ENCODE data around the gene ARHGAP40. TPM values are rescaled to one million over a fixed set of nuclear protein-coding genes. Genes with fewer than 3 reads are reported as not detected.

ARHGAP40 gene
- total RNA-seq, 1 donor from 2014 or later: not detected

DNA sequence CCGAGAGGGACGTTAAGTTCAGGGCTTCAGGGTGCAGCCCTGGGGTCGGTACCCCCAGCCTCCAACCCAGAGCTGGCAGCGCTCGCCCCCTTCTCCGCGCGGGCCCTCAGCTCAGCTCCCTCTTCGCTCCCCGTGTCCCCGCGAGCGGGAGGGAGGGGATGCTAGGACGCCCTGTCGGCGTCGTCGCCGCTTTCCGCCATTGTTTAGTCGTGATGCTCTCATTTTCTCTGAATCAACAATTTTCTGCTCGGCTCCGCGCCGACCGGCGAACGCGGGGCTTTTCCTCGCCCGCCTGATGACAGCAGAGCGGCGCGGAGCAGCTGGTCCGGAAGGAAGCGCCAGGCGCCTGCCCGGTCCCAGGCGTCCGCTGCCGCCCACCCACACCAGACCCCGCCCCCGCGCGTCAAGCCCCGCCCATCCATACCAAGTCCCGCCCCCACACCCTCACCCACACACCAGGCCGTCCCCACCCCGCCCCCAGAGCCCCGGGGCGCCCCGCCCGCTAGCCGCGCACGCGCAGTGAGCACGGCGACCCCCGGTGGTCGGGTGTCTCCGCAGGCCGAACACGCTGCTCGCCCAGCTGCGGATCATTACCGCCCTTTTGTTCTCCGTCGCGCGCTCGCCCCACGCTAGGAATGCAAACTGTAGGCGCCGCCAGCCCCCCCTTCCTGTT lies 72.6 kb downstream of the ARHGAP40 start:
- H3K4me1 Mint-ChIP-seq: peaks cover 5% of the 10 kb centered on the region
- H3K36me3 Mint-ChIP-seq (ENCODE audit: low read depth): no peaks in the 10 kb centered on the region
- no peaks in the 10 kb centered on the region for H3K9me3 Mint-ChIP-seq
- DNase-seq: peak; percentile 84
- peak overlapping the region; percentile 56 for H3K27ac Mint-ChIP-seq
- intact Hi-C loops (cut with micrococcal nuclease): loop anchor here (2.0 kb wide), 1 partner anchor 49 kb away; no protein-coding TSS in a partner anchor
- peaks cover 41% of the 10 kb centered on the region for H3K27me3 Mint-ChIP-seq
- H3K4me3 Mint-ChIP-seq: peak overlapping the region; percentile 87

DNA sequence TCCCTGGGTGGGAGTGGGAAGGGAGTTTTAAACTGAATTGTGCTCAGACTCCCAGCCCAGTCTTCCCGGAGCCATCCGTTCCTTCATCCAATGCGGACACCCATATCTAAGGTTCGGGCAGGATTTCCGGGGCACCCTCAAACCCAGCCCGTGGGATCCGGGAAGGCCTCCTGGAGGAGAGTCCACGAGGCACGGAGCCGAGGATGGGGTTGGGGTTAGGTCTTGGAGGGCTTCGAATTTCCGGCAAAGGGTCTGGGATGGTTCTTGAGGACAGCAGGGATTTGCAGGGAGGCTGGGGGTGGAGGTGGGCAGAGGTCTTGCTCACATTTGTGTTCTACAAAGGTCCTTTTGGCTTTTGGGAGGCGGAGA lies 73.1 kb downstream of the ARHGAP40 start:
- intact Hi-C loops (cut with micrococcal nuclease): loop anchor here (2.0 kb wide), 1 partner anchor 48 kb away; no protein-coding TSS in a partner anchor
- no peak for DNase-seq
- H3K27me3 Mint-ChIP-seq: peaks cover 38% of the 10 kb centered on the region
- H3K4me3 Mint-ChIP-seq: peak overlapping the region; percentile 77
- H3K9me3 Mint-ChIP-seq: no peaks in the 10 kb centered on the region
- no peaks in the 10 kb centered on the region for H3K36me3 Mint-ChIP-seq (ENCODE audit: low read depth)
- H3K4me1 Mint-ChIP-seq: peaks cover 5% of the 10 kb centered on the region
- no peak overlapping the region for H3K27ac Mint-ChIP-seq

DNA sequence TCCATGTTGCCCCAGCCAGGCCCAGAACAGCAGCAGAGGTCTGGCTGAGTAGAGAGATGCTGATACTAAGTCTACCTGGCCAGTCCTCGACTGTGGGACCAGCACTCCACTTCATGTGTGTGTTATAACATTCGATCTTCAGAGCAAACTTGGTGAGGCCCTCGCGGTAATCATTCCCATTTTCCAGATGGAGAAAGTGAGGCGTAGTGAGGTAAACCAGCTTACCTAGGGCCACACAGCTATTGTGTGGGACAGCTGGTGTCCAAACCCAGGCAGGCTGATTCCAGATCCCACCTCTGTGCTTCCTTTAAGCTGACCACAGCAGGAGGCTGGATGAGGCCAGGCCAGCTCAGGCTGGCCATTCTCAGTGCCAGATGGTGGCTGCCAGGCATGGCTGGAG lies 75.0 kb downstream of the ARHGAP40 start:
- H3K27ac Mint-ChIP-seq: no peak overlapping the region
- peaks cover 28% of the 10 kb centered on the region for H3K27me3 Mint-ChIP-seq
- intact Hi-C loops (cut with micrococcal nuclease): no loop called here
- peaks cover 5% of the 10 kb centered on the region for H3K4me1 Mint-ChIP-seq
- H3K4me3 Mint-ChIP-seq: no peak overlapping the region
- H3K36me3 Mint-ChIP-seq (ENCODE audit: low read depth): no peaks in the 10 kb centered on the region
- H3K9me3 Mint-ChIP-seq: no peaks in the 10 kb centered on the region
- DNase-seq: no peak

DNA sequence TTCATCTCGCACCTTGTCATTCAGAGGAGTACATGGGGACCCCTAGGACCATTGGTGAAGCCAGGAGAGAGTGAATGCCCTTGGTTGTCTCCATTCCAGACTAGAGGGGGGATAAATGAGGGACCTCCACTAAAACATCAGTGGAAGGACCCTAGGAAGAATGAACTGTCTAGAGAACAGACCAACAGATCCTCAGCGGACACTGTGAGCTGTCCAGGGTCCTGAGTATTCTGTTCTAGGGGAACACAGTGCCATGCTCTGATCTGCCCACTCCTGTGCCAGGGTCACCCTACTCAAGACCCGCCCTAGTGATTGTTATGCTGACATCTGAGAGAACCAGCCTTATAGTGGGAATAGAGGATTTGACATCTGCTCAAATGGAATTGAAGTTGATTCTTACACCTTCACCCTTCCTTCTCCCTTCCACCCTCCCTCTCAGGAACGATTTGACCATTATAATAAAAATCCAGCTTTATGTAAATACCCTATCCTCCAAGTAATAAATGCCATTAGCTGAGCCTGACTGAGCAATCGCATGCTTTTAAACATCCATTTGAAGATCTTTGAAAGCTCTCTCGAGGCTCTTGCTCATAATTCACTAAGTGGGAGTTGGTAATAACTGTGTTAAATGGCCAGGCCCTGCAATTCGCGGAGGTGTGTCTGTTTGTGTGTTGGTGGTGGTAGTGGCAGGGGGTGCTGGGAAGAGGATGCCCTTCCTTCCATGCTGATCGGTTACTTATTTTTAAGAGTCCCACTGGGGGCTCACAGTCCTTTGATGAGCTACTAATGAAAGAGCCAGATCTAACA lies 79.1 kb downstream of the ARHGAP40 start:
- Mint-ChIP-seq H3K9me3 (peaks cover 2% of the 10 kb centered on the region), H3K4me3 (no peak overlapping the region), H3K27ac (no peak overlapping the region), H3K36me3 (ENCODE audit: low read depth) (no peaks in the 10 kb centered on the region), H3K27me3 (peaks cover 15% of the 10 kb centered on the region), H3K4me1 (no peaks in the 10 kb centered on the region)
- intact Hi-C loops (cut with micrococcal nuclease): no loop called here
- peak; percentile 81 for DNase-seq

DNA sequence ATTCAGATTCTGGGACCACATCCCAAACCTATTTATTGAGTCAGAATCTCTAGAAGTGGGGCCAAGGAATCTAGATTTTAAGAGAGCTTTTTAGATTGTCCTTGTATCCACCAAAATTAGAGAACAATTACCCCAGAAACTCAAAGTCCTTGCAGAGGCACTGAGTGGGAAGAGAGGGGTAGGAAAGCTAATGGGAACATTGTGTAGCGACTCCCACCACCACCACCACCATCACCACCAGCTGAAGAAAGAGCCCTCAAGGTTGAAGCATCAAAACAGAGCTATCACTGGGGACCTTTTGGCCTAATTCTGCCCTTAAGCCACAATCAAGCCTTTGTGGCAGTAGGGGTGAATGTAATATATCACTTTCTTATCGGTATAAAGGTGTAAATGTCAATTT lies 83.7 kb downstream of the ARHGAP40 start:
- DNase-seq: no peak
- H3K36me3 Mint-ChIP-seq (ENCODE audit: low read depth): no peaks in the 10 kb centered on the region
- H3K27me3 Mint-ChIP-seq: peaks cover 23% of the 10 kb centered on the region
- no peak overlapping the region for H3K4me3 Mint-ChIP-seq
- no peaks in the 10 kb centered on the region for H3K4me1 Mint-ChIP-seq
- H3K9me3 Mint-ChIP-seq: peaks cover 7% of the 10 kb centered on the region
- no peak overlapping the region for H3K27ac Mint-ChIP-seq
- intact Hi-C loops (cut with micrococcal nuclease): no loop called here

DNA sequence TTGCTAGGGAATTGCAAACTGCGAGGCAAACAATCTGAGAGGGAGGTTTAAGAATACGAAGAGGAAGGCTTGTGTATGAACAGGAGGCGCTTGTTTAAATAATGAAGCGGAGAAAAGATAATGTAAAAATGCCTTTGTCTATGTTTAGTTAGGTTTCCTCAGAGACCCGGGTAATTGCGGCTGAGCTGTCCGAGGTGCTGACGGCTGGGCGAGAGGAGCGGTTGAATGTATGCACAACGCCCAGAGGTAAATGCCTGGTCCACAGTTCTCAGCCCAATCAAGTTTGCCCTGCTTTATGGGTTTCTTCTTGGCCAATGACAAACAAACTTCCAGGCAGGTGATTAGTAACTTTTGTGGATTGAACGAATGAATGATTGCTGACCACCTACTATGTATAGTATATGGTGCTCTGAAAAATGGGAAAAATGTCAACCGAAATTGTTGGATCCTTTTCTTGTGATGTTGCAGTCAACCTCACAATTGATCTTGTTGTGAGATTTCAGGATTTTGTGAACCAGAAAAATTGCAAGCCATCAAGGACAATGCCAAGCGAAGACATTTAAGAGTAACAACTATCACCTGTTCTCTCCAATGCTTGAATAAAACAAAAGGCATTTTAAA lies 84.4 kb downstream of the ARHGAP40 start:
- peaks cover 23% of the 10 kb centered on the region for H3K27me3 Mint-ChIP-seq
- H3K36me3 Mint-ChIP-seq (ENCODE audit: low read depth): no peaks in the 10 kb centered on the region
- peak; percentile 87 for DNase-seq
- intact Hi-C loops (cut with micrococcal nuclease): no loop called here
- H3K9me3 Mint-ChIP-seq: peaks cover 7% of the 10 kb centered on the region
- no peak overlapping the region for H3K4me3 Mint-ChIP-seq
- H3K27ac Mint-ChIP-seq: no peak overlapping the region
- no peaks in the 10 kb centered on the region for H3K4me1 Mint-ChIP-seq

DNA sequence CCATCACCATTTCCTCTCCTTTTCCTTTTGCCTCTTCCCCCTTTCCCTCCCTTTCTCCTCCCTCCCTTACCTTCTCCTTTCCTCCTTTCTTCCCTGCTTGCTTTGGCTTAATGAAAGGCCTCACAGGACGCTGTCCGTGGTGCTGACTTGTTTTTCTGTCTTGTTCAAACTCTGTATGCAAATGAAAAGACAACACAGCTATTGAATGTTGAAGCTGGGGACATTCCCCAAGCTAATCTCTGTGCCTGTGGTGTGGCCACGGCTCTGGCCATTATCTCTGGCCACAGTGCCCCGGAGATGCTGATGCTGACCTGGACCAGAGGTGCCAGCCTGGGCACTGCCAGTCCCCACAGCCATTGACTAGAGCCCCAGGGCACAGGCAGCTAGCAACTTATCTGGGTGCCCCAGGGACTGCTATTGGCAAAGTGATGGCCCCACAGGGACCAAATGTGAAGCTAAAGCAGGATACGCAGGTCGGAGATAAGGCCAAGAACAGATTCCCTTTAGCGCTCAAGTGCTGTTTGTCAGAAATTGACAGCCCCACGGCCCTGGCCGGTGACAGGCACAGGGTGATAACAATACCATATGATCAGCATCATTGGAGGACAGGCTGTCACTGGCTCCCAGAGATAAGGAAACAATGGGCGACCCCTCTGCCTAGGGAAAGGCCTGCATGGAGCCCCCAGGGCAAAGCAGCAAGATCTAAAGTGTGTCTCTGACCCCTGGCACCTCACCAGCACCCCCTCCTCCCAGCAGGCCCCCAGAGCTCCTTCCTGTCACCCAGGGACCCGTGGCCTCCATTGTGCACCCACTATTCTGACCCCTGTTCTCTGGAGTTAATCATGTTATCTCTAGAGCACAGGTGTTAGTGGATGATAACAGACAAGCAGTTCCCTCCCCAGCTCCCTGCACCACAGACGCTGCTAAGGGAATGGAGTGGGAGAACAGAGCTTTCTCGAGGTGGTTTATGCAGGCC lies 91.1 kb downstream of the ARHGAP40 start:
- H3K9me3 Mint-ChIP-seq: peaks cover 5% of the 10 kb centered on the region
- H3K4me3 Mint-ChIP-seq: no peak overlapping the region
- DNase-seq: peak; percentile 88
- H3K27ac Mint-ChIP-seq: no peak overlapping the region
- H3K4me1 Mint-ChIP-seq: no peaks in the 10 kb centered on the region
- H3K36me3 Mint-ChIP-seq (ENCODE audit: low read depth): no peaks in the 10 kb centered on the region
- intact Hi-C loops (cut with micrococcal nuclease): no loop called here
- H3K27me3 Mint-ChIP-seq: peaks cover 4% of the 10 kb centered on the region

DNA sequence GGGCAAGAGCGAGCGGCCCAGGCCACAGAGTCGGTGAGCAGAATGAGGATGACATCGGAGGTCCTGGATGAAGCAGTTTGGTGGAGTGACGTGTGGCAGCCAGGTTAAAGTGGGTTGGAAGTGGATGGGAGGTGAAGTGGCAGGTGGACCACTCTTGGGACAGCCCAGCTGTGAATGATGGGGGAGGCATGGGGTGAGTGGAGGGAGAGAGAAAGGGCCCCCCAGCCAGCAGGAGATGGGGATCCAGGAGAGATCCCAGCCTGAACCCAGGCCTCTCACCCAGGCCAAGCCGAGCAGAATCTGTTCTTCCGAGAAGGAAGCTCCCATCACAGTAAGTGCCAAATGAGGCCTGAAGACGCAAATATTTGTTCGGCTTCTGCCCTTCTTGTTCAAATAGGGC lies 95.7 kb downstream of the ARHGAP40 start:
- H3K4me3 Mint-ChIP-seq: no peak overlapping the region
- no peak for DNase-seq
- intact Hi-C loops (cut with micrococcal nuclease): no loop called here
- H3K9me3 Mint-ChIP-seq: peaks cover 3% of the 10 kb centered on the region
- H3K36me3 Mint-ChIP-seq (ENCODE audit: low read depth): no peaks in the 10 kb centered on the region
- H3K27me3 Mint-ChIP-seq: no peaks in the 10 kb centered on the region
- H3K4me1 Mint-ChIP-seq: no peaks in the 10 kb centered on the region
- no peak overlapping the region for H3K27ac Mint-ChIP-seq

DNA sequence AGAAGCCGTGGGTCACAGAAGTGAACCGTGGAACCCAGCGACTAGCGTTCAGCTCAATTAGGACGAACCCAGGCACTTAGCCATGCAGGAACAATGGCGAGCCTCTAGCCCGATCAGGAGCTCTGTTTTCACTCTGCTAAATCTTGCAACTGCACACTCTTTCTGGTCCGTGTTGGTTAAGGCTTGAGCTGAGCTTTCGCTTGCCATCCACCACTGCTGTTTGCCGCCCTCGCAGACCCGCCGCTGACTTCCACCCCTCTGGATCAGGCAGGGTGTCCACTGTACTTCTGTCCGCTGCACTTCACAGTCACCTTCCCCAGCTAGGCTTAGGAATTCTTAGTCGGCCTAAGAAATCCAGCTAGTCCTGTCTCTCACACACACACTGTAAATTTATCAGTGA lies 96.9 kb downstream of the ARHGAP40 start:
- Mint-ChIP-seq H3K27me3 (peaks cover 2% of the 10 kb centered on the region), H3K4me1 (no peaks in the 10 kb centered on the region), H3K9me3 (no peaks in the 10 kb centered on the region), H3K36me3 (ENCODE audit: low read depth) (no peaks in the 10 kb centered on the region), H3K27ac (no peak overlapping the region), H3K4me3 (no peak overlapping the region)
- intact Hi-C loops (cut with micrococcal nuclease): no loop called here
- no peak for DNase-seq

DNA sequence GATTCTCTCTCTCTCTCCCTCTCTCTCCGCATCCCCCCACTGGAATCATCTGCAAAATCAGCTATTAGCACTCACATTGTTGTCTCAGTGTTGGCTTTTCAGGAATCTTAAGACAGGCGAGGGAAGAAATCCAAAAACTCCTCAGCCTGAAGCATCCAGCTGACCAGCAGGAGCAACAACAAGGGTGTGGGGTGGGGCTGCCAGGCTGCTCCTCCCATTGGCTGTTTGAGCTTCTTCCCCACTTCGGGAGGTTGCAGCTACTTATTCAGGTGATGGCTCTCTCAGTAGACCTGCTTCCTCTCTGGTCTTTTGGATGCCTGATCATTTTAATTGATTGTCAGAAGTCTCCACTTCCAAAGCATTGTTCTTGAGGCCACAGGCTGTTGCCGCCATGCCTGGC lies 98.5 kb downstream of the ARHGAP40 start:
- no peak for DNase-seq
- Mint-ChIP-seq H3K27ac (no peak overlapping the region), H3K9me3 (no peaks in the 10 kb centered on the region), H3K4me3 (no peak overlapping the region), H3K36me3 (ENCODE audit: low read depth) (no peaks in the 10 kb centered on the region), H3K4me1 (no peaks in the 10 kb centered on the region), H3K27me3 (peaks cover 2% of the 10 kb centered on the region)
- intact Hi-C loops (cut with micrococcal nuclease): no loop called here

Other genes with a start within 250 kb of the ARHGAP40 start
- gene SNHG17, start 166.5 kb upstream of the ARHGAP40 start, total RNA-seq: 99.8 and 111 TPM in 2 replicates
- gene RALGAPB, start 129.0 kb upstream of the ARHGAP40 start, total RNA-seq: 28.3 and 29.8 TPM in 2 replicates
- gene ADIG, start 20.6 kb upstream of the ARHGAP40 start, total RNA-seq: not detected in 2 replicates
- gene SLC32A1, start 122.7 kb downstream of the ARHGAP40 start, total RNA-seq: not detected in 2 replicates
- 15.2 and 15.8 TPM in 2 replicates for gene ACTR5, start 146.7 kb downstream of the ARHGAP40 start, total RNA-seq
- 133 TPM in 2 replicates for gene PPP1R16B, start 203.9 kb downstream of the ARHGAP40 start, total RNA-seq